HepG2 (cell line): ENCODE measurements around the gene MEX3B.

ENCODE experiments used
- HNRNPL ChIP-seq: fragments of 200-400 bp; formaldehyde crosslinking; IDR thresholded peaks from 2 replicates; pipeline ENCODE4 v1.6.1; 2017; ENCODE audit warnings: mild to moderate bottlenecking, low read depth, low read length
- KDM5A ChIP-seq: fragments of 200-600 bp; sonication (generic); IDR thresholded peaks from 2 replicates; pipeline ENCODE4 v1.7.0; 2018; ENCODE audit warnings: antibody characterized with exemption, mild to moderate bottlenecking, low read length, borderline replicate concordance
- MAFG ChIP-seq: sonication (generic); formaldehyde crosslinking; IDR thresholded peaks from 2 replicates; pipeline ENCODE4 v1.5.1; 2020; ENCODE audit warnings: mild to moderate bottlenecking, missing genetic modification reagents
- NFIC ChIP-seq: IDR thresholded peaks from 2 replicates; pipeline ENCODE4 v1.6.1; 2012; ENCODE audit warnings: mild to moderate bottlenecking, low read length, inconsistent platforms
- ZNF138 ChIP-seq: sonication (generic); formaldehyde crosslinking; IDR thresholded peaks from 2 replicates; pipeline ENCODE4 v1.5.0; 2020; ENCODE audit warnings: mild to moderate bottlenecking, low read depth, missing genetic modification reagents
- ZNF296 ChIP-seq: sonication (generic); formaldehyde crosslinking; conservative IDR thresholded peaks from 2 replicates; pipeline ENCODE4 v1.5.0; 2020; ENCODE audit warnings: mild to moderate bottlenecking, missing genetic modification reagents
- ZSCAN22 ChIP-seq: sonication (generic); formaldehyde crosslinking; IDR thresholded peaks from 2 replicates; pipeline ENCODE4 v1.4.0; 2020; ENCODE audit warnings: mild to moderate bottlenecking, missing genetic modification reagents
- TF ChIP-seq, protein P1 (sequence below): sonication (generic); formaldehyde crosslinking; conservative IDR thresholded peaks from 2 replicates; pipeline ENCODE4 v1.4.0; 2020; ENCODE audit warnings: missing genetic modification reagents
- TF ChIP-seq, protein P2 (sequence below): sonication (generic); formaldehyde crosslinking; IDR thresholded peaks from 2 replicates; pipeline ENCODE4 v1.5.0; 2020; ENCODE audit warnings: mild to moderate bottlenecking, missing genetic modification reagents, moderate library complexity
- TF ChIP-seq, protein P3 (sequence below): IDR thresholded peaks from 2 replicates; pipeline ENCODE4 v1.6.1; 2012; ENCODE audit warnings: inconsistent platforms
- TF ChIP-seq, protein P4 (sequence below): sonication (generic); formaldehyde crosslinking; IDR thresholded peaks from 2 replicates; pipeline ENCODE4 v1.4.0; 2020; ENCODE audit warnings: missing genetic modification reagents

DNA sequence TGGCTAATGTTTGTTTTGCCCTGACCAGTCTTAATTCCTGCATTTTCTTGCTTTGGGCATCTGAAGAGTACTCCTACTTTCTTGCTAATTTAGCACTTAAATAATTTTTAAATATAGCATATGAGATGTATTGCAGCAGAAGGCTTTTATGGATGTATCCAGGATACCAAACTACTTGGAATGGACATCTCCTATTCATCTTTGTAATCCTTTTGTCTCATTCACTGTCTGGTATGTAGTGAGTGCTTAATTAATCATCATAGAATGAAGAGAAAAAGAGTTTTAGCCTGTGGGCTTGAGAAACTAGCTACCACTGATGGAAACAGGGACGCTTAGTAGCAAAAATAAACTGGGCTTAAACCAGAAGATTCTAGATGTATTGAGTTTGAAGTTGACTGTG is 40.6 kb downstream of the MEX3B start:
- no peak for TF ChIP-seq KDM5A
- TF ChIP-seq, protein P1, sequence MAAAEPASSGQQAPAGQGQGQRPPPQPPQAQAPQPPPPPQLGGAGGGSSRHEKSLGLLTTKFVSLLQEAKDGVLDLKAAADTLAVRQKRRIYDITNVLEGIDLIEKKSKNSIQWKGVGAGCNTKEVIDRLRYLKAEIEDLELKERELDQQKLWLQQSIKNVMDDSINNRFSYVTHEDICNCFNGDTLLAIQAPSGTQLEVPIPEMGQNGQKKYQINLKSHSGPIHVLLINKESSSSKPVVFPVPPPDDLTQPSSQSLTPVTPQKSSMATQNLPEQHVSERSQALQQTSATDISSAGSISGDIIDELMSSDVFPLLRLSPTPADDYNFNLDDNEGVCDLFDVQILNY (CRISPR knock-in tag), result no peak
- no peak for TF ChIP-seq ZNF138
- TF ChIP-seq HNRNPL, result no peak
- TF ChIP-seq, protein P2, sequence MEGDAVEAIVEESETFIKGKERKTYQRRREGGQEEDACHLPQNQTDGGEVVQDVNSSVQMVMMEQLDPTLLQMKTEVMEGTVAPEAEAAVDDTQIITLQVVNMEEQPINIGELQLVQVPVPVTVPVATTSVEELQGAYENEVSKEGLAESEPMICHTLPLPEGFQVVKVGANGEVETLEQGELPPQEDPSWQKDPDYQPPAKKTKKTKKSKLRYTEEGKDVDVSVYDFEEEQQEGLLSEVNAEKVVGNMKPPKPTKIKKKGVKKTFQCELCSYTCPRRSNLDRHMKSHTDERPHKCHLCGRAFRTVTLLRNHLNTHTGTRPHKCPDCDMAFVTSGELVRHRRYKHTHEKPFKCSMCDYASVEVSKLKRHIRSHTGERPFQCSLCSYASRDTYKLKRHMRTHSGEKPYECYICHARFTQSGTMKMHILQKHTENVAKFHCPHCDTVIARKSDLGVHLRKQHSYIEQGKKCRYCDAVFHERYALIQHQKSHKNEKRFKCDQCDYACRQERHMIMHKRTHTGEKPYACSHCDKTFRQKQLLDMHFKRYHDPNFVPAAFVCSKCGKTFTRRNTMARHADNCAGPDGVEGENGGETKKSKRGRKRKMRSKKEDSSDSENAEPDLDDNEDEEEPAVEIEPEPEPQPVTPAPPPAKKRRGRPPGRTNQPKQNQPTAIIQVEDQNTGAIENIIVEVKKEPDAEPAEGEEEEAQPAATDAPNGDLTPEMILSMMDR, result no peak
- no peak for TF ChIP-seq MAFG
- no peak for TF ChIP-seq ZSCAN22 (CRISPR knock-in tag)
- TF ChIP-seq NFIC, result no peak
- TF ChIP-seq ZNF296 (CRISPR knock-in tag), result no peak
- TF ChIP-seq, protein P3, sequence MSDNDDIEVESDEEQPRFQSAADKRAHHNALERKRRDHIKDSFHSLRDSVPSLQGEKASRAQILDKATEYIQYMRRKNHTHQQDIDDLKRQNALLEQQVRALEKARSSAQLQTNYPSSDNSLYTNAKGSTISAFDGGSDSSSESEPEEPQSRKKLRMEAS, result no peak
- TF ChIP-seq, protein P4, sequence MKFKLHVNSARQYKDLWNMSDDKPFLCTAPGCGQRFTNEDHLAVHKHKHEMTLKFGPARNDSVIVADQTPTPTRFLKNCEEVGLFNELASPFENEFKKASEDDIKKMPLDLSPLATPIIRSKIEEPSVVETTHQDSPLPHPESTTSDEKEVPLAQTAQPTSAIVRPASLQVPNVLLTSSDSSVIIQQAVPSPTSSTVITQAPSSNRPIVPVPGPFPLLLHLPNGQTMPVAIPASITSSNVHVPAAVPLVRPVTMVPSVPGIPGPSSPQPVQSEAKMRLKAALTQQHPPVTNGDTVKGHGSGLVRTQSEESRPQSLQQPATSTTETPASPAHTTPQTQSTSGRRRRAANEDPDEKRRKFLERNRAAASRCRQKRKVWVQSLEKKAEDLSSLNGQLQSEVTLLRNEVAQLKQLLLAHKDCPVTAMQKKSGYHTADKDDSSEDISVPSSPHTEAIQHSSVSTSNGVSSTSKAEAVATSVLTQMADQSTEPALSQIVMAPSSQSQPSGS (CRISPR knock-in tag), result no peak
